ENCODE results near the gene GATM. TPM values are rescaled to one million over a fixed set of nuclear protein-coding genes. Genes with fewer than 3 reads are reported as not detected.

Gene GATM
- total RNA-seq, 1 donor from 2014 or later, result 21.4 TPM

DNA sequence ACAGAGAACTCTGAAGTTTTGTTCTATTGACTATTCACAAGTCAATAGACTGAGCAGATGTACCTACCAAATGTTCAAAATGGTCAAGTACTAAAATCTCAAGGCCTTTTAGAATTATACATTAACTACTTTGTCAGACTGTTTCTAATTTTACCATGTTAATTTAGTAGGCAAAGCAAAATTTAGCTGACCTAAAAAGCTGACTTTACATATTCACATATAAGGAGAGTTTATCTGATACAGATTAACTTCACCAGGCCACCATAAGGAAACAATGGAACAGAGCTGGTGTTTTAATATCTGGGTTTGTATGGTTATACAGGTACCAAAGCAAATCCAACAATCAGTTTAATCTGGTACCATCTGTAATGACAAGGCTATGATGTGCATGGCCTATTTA, 15.9 kb downstream of the GATM start:
- Histone ChIP-seq H3K9ac (no peak overlapping the region), H3K36me3 (no peaks in the 10 kb centered on the region), H3F3A (ENCODE audit: low read depth) (no peaks in the 10 kb centered on the region), H3K4me3 (no peak overlapping the region), H3K9me3 (ENCODE audit: low read depth) (no peaks in the 10 kb centered on the region), H4K20me1 (ENCODE audit: low read depth) (no peaks in the 10 kb centered on the region), H2AFZ (replicated peaks) (no peak overlapping the region), H3K27me3 (no peaks in the 10 kb centered on the region), H3K4me1 (no peaks in the 10 kb centered on the region), H3K79me2 (ENCODE audit: low read depth) (no peaks in the 10 kb centered on the region), H3K4me2 (no peak overlapping the region), H3K27ac (no peak overlapping the region)
- DNase-seq (ENCODE audit: low spot score), result no peak
- Mint-ChIP-seq H3K9me3 (no peaks in the 10 kb centered on the region), H3K4me3 (no peak overlapping the region), H3K27me3 (ENCODE audit: insufficient read depth, low read depth) (no peaks in the 10 kb centered on the region), H3K36me3 (peaks cover 5% of the 10 kb centered on the region), H3K27ac (no peak overlapping the region), H3K4me1 (no peaks in the 10 kb centered on the region)
- TF ChIP-seq EZH2 (IDR thresholded peaks at IDR 0.05), result no peak
- TF ChIP-seq EZH2phosphoT487 (IDR thresholded peaks at IDR 0.05), result no peak
- TF ChIP-seq, protein P1, sequence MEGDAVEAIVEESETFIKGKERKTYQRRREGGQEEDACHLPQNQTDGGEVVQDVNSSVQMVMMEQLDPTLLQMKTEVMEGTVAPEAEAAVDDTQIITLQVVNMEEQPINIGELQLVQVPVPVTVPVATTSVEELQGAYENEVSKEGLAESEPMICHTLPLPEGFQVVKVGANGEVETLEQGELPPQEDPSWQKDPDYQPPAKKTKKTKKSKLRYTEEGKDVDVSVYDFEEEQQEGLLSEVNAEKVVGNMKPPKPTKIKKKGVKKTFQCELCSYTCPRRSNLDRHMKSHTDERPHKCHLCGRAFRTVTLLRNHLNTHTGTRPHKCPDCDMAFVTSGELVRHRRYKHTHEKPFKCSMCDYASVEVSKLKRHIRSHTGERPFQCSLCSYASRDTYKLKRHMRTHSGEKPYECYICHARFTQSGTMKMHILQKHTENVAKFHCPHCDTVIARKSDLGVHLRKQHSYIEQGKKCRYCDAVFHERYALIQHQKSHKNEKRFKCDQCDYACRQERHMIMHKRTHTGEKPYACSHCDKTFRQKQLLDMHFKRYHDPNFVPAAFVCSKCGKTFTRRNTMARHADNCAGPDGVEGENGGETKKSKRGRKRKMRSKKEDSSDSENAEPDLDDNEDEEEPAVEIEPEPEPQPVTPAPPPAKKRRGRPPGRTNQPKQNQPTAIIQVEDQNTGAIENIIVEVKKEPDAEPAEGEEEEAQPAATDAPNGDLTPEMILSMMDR (IDR thresholded peaks at IDR 0.05), result no peak

DNA sequence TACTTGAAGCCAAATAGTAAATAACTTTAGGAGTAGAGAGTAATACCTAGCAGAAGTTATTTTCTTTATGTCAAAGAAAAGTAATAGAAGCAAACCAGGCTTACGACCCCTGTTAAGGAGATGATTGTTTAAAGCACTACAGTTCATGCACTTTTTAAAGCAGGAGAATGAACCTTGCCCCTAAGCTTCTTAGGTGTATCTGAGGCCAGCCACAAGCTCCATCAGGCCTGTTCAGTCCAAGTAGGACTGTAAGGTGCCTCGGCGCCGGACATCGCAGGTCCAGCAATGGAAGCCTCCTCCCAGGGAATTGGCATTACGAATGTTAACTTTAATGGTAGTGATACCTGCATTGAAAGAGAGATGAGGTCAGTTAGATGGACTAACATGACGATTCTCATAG, 16.5 kb downstream of the GATM start:
- Histone ChIP-seq H3K79me2 (ENCODE audit: low read depth) (no peaks in the 10 kb centered on the region), H3K4me1 (no peaks in the 10 kb centered on the region), H4K20me1 (ENCODE audit: low read depth) (no peaks in the 10 kb centered on the region), H3K4me2 (no peak overlapping the region), H3K9me3 (ENCODE audit: low read depth) (no peaks in the 10 kb centered on the region), H3K27ac (no peak overlapping the region), H2AFZ (replicated peaks) (no peak overlapping the region), H3K36me3 (no peaks in the 10 kb centered on the region), H3K27me3 (no peaks in the 10 kb centered on the region), H3K9ac (no peak overlapping the region), H3F3A (ENCODE audit: low read depth) (no peaks in the 10 kb centered on the region), H3K4me3 (no peak overlapping the region)
- Mint-ChIP-seq H3K27ac (no peak overlapping the region), H3K4me3 (no peak overlapping the region), H3K9me3 (no peaks in the 10 kb centered on the region), H3K4me1 (no peaks in the 10 kb centered on the region), H3K36me3 (peaks cover 5% of the 10 kb centered on the region), H3K27me3 (ENCODE audit: insufficient read depth, low read depth) (no peaks in the 10 kb centered on the region)
- TF ChIP-seq EZH2phosphoT487 (IDR thresholded peaks at IDR 0.05) (no peak), EZH2 (IDR thresholded peaks at IDR 0.05) (no peak)
- TF ChIP-seq, protein P1 (IDR thresholded peaks at IDR 0.05), result no peak
- DNase-seq (ENCODE audit: low spot score), result no peak

DNA sequence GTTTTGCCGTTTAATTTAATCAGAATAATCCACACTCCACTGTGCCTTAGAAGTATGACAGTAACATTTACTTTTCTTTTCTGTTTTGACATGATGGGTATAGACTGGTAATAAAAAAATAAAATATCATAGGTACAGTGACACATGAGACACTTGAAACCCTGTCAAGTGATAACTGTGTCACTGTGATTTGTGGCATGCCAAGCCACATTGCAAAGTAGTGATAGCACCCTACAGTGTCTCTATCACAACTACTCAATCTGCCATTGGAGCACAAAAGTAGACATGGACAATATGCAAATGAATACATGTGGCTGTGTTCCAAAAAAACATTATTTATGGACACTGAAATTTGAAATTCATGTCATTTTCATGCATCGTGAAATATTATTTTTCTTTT, 22.5 kb downstream of the GATM start:
- no peak overlapping the region for H3K27ac ChIP-seq

More for the DNA sequence above, 22.5 kb downstream of the GATM start:
- H3K36me3 ChIP-seq, result no peaks in the 10 kb centered on the region
- H3K27me3 ChIP-seq, result no peaks in the 10 kb centered on the region
- no peak overlapping the region for H3K9ac ChIP-seq
- Mint-ChIP-seq H3K27me3 (ENCODE audit: insufficient read depth, low read depth) (no peaks in the 10 kb centered on the region), H3K4me1 (no peaks in the 10 kb centered on the region), H3K36me3 (no peaks in the 10 kb centered on the region), H3K4me3 (no peak overlapping the region), H3K27ac (no peak overlapping the region), H3K9me3 (no peaks in the 10 kb centered on the region)
- no peak overlapping the region for H3K4me2 ChIP-seq
- H4K20me1 ChIP-seq (ENCODE audit: low read depth), result no peaks in the 10 kb centered on the region
- H3K4me3 ChIP-seq, result no peak overlapping the region
- H3F3A ChIP-seq (ENCODE audit: low read depth), result no peaks in the 10 kb centered on the region
- TF ChIP-seq EZH2phosphoT487 (IDR thresholded peaks at IDR 0.05) (no peak), EZH2 (IDR thresholded peaks at IDR 0.05) (no peak)
- TF ChIP-seq, protein P1 (IDR thresholded peaks at IDR 0.05), result no peak
- no peaks in the 10 kb centered on the region for H3K9me3 ChIP-seq (ENCODE audit: low read depth)
- H3K4me1 ChIP-seq, result no peaks in the 10 kb centered on the region
- no peak overlapping the region for H2AFZ ChIP-seq (replicated peaks)
- no peaks in the 10 kb centered on the region for H3K79me2 ChIP-seq (ENCODE audit: low read depth)
- DNase-seq (ENCODE audit: low spot score), result no peak
